Bronchial epithelial cell (primary cell): Measurements from ENCODE around the gene CDR2. TPM values are rescaled to one million over a fixed set of nuclear protein-coding genes. Genes with fewer than 3 reads are reported as not detected.

Source experiments
- DNase-seq: peaks from one replicate; pipeline ENCODE4 v3.0.0-alpha.2; 2010; ENCODE audit warnings: low read depth
- FAIRE-seq: peaks from 2 replicates; lab custom pipeline; 2011; peaks lifted over from hg19 to GRCh38; lab: Jason Lieb, UNC
- H3K27me3 ChIP-seq: 2 replicates; pipeline ENCODE4 v1.5.1; 2011; ENCODE audit warnings: low read length; ENCODE audit not compliant: control insufficient read depth, insufficient read depth
- H3K36me3 ChIP-seq: 2 replicates; pipeline ENCODE4 v1.5.1; 2011; ENCODE audit warnings: low read length; ENCODE audit not compliant: control insufficient read depth, insufficient read depth
- H3K4me3 ChIP-seq: 2 replicates; pipeline ENCODE4 v1.5.1; 2011; ENCODE audit warnings: mild to moderate bottlenecking, low read depth, low read length, control low read depth
- total RNA-seq: library from RNA; depleted of rRNA; stranded (reverse); fragments of >200 nt; gene quantifications from 2 replicates; pipeline ENCODE4 v1.2.1, GENCODE V29; 2014
- TF ChIP-seq, protein P1 (sequence below): IDR thresholded peaks from 2 replicates; pipeline ENCODE4 v1.5.1; 2011; ENCODE audit warnings: mild to moderate bottlenecking, moderate library complexity, low read length, control low read depth, inconsistent platforms; ENCODE audit not compliant: insufficient read depth, severe bottlenecking

CDR2 gene
- total RNA-seq, 1 donor from 2014 or later, result 25.3 TPM

DNA sequence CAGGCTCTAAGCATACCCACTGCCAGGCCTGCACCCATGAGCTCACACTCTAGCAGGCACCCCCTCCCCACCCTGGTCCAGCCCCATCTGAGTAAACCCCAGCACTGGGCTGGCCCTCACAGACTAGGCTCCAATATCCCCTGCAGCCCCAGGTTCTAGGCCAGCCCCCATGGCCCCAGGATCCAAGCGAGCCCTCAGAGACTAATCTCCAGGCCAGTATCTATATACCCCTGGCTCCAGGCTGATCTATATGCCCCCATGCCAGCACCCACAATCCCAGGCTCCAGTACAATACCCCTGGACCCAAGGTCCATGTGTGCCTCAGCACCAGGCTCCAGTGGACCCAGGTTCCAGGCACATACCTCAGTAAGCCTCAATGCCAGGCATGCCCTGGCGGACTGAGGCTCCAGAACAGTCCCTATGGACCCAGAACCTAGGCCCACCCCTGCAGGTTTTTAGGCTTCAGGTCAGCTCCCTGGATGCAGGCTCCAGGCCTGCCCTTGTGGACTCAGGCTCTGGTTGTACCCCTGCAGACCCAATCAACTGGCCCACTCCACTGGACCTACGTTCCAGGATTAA lies 38.7 kb downstream of the CDR2 start:
- H3K36me3 ChIP-seq, result peaks cover 11% of the 10 kb centered on the region
- no peaks in the 10 kb centered on the region for H3K27me3 ChIP-seq
- FAIRE-seq, result no peak
- no peak overlapping the region for H3K4me3 ChIP-seq
- TF ChIP-seq, protein P1, sequence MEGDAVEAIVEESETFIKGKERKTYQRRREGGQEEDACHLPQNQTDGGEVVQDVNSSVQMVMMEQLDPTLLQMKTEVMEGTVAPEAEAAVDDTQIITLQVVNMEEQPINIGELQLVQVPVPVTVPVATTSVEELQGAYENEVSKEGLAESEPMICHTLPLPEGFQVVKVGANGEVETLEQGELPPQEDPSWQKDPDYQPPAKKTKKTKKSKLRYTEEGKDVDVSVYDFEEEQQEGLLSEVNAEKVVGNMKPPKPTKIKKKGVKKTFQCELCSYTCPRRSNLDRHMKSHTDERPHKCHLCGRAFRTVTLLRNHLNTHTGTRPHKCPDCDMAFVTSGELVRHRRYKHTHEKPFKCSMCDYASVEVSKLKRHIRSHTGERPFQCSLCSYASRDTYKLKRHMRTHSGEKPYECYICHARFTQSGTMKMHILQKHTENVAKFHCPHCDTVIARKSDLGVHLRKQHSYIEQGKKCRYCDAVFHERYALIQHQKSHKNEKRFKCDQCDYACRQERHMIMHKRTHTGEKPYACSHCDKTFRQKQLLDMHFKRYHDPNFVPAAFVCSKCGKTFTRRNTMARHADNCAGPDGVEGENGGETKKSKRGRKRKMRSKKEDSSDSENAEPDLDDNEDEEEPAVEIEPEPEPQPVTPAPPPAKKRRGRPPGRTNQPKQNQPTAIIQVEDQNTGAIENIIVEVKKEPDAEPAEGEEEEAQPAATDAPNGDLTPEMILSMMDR, result no peak
- DNase-seq, result no peak

DNA sequence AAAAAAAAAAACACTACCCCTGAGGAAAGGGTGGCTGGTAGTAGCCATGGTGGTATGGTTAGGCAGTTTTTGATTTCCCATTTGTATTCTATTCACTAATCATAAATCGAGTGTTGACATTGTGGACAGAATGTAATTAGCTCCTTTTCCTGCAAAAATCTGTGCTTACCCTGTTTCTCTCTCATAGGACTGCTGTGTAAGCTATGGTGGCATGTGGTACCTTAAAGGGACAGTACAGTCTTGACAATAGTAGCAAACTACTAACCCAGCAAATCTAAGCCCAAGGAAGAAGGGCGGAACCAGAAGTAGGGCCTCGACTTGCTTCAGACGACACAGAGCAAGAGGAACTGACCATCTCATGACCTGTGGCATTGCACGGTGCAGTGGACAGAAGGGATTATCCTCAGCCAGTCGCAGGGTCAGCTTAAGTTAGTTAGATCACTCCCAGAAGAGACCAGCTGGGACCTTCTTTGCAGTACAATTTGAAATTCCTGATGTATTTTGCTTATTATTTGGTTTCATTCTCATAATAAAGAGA lies 40.9 kb downstream of the CDR2 start:
- Histone ChIP-seq H3K4me3 (no peak overlapping the region), H3K27me3 (no peaks in the 10 kb centered on the region), H3K36me3 (peaks cover 13% of the 10 kb centered on the region)
- DNase-seq (no peak), FAIRE-seq (no peak)
- TF ChIP-seq, protein P1, result no peak

DNA sequence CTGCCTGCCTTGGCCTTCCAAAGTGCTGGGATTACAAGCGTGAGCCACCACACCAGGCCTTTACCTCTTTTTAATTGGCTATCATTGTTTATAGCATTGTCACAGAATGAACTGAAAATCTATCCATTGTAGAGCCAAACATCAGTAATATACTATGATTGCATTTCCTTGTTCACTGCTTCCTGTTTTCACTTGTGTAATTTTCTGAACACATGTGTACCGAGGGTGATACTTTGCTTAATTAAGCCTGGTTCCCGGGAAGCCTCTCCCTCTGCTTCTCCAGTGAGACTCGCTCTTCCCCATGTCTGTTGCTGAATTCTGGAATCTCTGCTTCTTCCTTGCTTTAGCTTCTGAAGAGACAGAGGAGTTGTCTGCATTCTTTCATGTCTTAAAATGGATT lies 44.1 kb downstream of the CDR2 start:
- no peaks in the 10 kb centered on the region for H3K27me3 ChIP-seq
- FAIRE-seq (no peak), DNase-seq (no peak)
- peaks cover 31% of the 10 kb centered on the region for H3K36me3 ChIP-seq
- H3K4me3 ChIP-seq, result no peak overlapping the region
- TF ChIP-seq, protein P1, result no peak

DNA sequence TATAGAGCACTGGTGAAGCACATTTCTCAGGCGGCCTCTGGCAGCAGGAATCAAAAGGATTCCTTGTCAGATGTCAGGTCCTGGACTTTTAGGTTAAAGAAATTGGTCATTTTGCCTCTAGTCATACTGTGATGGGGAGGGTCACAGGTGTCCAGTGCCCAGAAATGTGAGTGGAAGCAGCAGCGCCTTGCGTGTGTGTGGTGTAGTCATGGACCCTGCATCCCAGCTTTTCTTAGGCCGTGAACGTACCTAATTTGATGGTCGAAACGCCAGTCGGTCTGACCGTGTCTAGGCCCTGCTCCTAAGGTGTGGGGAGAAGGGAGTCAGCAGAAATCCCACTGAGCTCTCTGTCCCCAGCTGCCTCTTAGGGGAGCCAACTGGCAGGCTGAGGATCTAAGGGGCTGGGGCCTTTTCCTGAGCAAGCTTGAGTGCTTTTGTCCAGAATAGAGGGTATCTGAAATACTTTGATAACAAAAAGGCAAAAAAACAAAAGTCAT lies 45.2 kb downstream of the CDR2 start:
- no peak for FAIRE-seq
- DNase-seq, result no peak
- peaks cover 40% of the 10 kb centered on the region for H3K36me3 ChIP-seq
- TF ChIP-seq, protein P1, result no peak
- no peaks in the 10 kb centered on the region for H3K27me3 ChIP-seq
- H3K4me3 ChIP-seq, result no peak overlapping the region

DNA sequence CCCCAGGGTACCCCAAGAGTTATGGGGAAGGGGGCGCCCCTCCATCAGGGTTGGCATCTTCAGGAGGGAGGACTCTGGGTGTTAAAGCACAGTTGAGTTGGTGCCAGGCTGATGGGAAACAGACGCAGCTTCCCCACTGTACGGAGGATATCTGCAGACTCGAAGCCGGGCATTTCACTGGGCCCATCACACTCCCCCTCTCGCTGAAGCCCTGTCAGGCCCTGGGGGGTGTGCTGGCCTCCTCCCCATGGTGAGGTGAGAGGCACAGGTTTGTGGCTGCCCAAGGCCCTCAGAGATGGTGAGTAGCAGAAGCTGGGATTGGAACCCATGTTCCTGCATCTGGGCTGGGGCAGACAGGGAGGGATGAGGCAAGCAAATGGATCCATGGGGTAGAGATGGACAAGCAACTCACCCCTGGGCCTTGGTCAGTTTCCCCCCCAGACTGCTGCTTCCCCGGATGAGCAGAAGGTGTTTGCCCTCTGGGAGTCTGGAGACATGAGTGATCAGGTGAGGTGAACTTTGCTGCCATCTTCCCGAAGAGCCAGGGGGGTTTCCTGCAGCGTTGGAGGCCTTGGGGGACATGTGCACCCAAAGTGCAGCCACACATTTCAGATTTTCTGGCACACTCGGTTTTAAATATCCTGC lies 46.2 kb downstream of the CDR2 start:
- TF ChIP-seq, protein P1, result no peak
- DNase-seq (no peak), FAIRE-seq (no peak)
- H3K27me3 ChIP-seq, result no peaks in the 10 kb centered on the region
- H3K36me3 ChIP-seq, result peaks cover 43% of the 10 kb centered on the region
- H3K4me3 ChIP-seq, result no peak overlapping the region
